Neural crest cell (in vitro differentiated cells): ENCODE measurements around the gene DESI1. TPM values are rescaled to one million over a fixed set of nuclear protein-coding genes. Genes with fewer than 3 reads are reported as not detected.

Experiments
- DNase-seq: peaks from one replicate; pipeline ENCODE4 v3.0.0; 2021; ENCODE audit warnings: low read depth, mixed read lengths, low spot score
- H3K27ac Mint-ChIP-seq: one replicate; pipeline ENCODE4 v1.8.0; 2021; ENCODE audit warnings: mild to moderate bottlenecking, mixed read lengths; ENCODE audit not compliant: unreplicated experiment
- H3K27me3 Mint-ChIP-seq: 2 replicates; pipeline ENCODE4 v1.8.0; 2021; ENCODE audit warnings: low read depth, mild to moderate bottlenecking, mixed read lengths
- H3K36me3 Mint-ChIP-seq: 2 replicates; pipeline ENCODE4 v1.8.0; 2021; ENCODE audit warnings: low read depth, mild to moderate bottlenecking, mixed read lengths
- H3K4me1 Mint-ChIP-seq: 2 replicates; pipeline ENCODE4 v1.8.0; 2021; ENCODE audit warnings: mixed read lengths
- H3K4me3 Mint-ChIP-seq: one replicate; pipeline ENCODE4 v1.8.0; 2021; ENCODE audit warnings: mild to moderate bottlenecking, mixed read lengths
- H3K9me3 Mint-ChIP-seq: 2 replicates; pipeline ENCODE4 v1.8.0; 2021; ENCODE audit warnings: mixed read lengths
- CTCF ChIP-seq: fragments of 200-600 bp; sonication (generic); conservative IDR thresholded peaks from 2 replicates; pipeline ENCODE4 v1.5.0; 2021; ENCODE audit warnings: antibody characterized with exemption, mild to moderate bottlenecking
- total RNA-seq: library from RNA; stranded (reverse); gene quantifications from 2 replicates; pipeline ENCODE4 v1.2.1, GENCODE V29; 2021

DESI1 gene
- total RNA-seq, 1 donor from 2014 or later, result 38.0 TPM

- H3K27ac Mint-ChIP-seq, result no peak overlapping the region
- no peaks in the 10 kb centered on the region for H3K27me3 Mint-ChIP-seq
- peaks cover 17% of the 10 kb centered on the region for H3K4me1 Mint-ChIP-seq
- no peak for DNase-seq
- H3K9me3 Mint-ChIP-seq, result no peaks in the 10 kb centered on the region
- no peaks in the 10 kb centered on the region for H3K36me3 Mint-ChIP-seq
- TF ChIP-seq CTCF, result no peak
- no peak overlapping the region for H3K4me3 Mint-ChIP-seq
Observed at GRCh38 chr22:41568811-41569210, 52.0 kb downstream of the DESI1 start.

- H3K27ac Mint-ChIP-seq, result no peak overlapping the region
- H3K27me3 Mint-ChIP-seq, result no peaks in the 10 kb centered on the region
- no peak overlapping the region for H3K4me3 Mint-ChIP-seq
- H3K9me3 Mint-ChIP-seq, result no peaks in the 10 kb centered on the region
- H3K36me3 Mint-ChIP-seq, result no peaks in the 10 kb centered on the region
- no peak for TF ChIP-seq CTCF
- DNase-seq, result no peak
- H3K4me1 Mint-ChIP-seq, result peaks cover 23% of the 10 kb centered on the region
Observed at GRCh38 chr22:41567512-41567768, 53.4 kb downstream of the DESI1 start.

GRCh38 chr22:41565403-41566054 is 55.3 kb downstream of the DESI1 start:
- Mint-ChIP-seq H3K9me3 (no peaks in the 10 kb centered on the region), H3K36me3 (no peaks in the 10 kb centered on the region), H3K27ac (no peak overlapping the region), H3K4me1 (peaks cover 33% of the 10 kb centered on the region), H3K4me3 (no peak overlapping the region), H3K27me3 (peaks cover 4% of the 10 kb centered on the region)
- no peak for DNase-seq
- no peak for TF ChIP-seq CTCF

- Mint-ChIP-seq H3K9me3 (no peaks in the 10 kb centered on the region), H3K27ac (no peak overlapping the region), H3K4me1 (peaks cover 42% of the 10 kb centered on the region), H3K36me3 (no peaks in the 10 kb centered on the region), H3K27me3 (peaks cover 4% of the 10 kb centered on the region), H3K4me3 (no peak overlapping the region)
- DNase-seq, result no peak
- no peak for TF ChIP-seq CTCF
Observed at GRCh38 chr22:41564563-41564962, 56.3 kb downstream of the DESI1 start.

- no peak overlapping the region for H3K27ac Mint-ChIP-seq
- no peaks in the 10 kb centered on the region for H3K36me3 Mint-ChIP-seq
- TF ChIP-seq CTCF, result no peak
- H3K4me1 Mint-ChIP-seq, result peaks cover 30% of the 10 kb centered on the region
- peaks cover 4% of the 10 kb centered on the region for H3K27me3 Mint-ChIP-seq
- no peak for DNase-seq
- H3K4me3 Mint-ChIP-seq, result no peak overlapping the region
- H3K9me3 Mint-ChIP-seq, result no peaks in the 10 kb centered on the region
Observed at GRCh38 chr22:41563051-41563711, 57.7 kb downstream of the DESI1 start.
